ENCODE results near the gene AK8. TPM values are rescaled to one million over a fixed set of nuclear protein-coding genes. Genes with fewer than 3 reads are reported as not detected.

Gene AK8
- total and polyA plus RNA-seq, 2 donors from 2014 or later, result 6.2 to 6.3 TPM

- no peak for FAIRE-seq
- H3K9me3 ChIP-seq (ENCODE audit: control insufficient read depth in 2 of 3, insufficient read depth in 1 of 3, low read length in 3 of 3), result no peaks in the 10 kb centered on the region
Measured at GRCh38 chr9:132677976-132678375, 200.1 kb downstream of the AK8 start.

More at GRCh38 chr9:132677976-132678375, 200.1 kb downstream of the AK8 start:
- Histone ChIP-seq H3K27ac (ENCODE audit: low read depth in 2 of 2, low read length in 2 of 2) (no peak overlapping the region), H3K4me1 (ENCODE audit: control insufficient read depth in 2 of 3, insufficient read depth in 2 of 3, low read depth in 1 of 3, low read length in 3 of 3) (no peaks in the 10 kb centered on the region), H3K36me3 (ENCODE audit: control insufficient read depth in 2 of 3, insufficient read depth in 3 of 3, low read length in 3 of 3) (peaks cover 10 to 20% (median 18%) of the 10 kb centered on the region in 3 donors), H3K9ac (ENCODE audit: low read length in 3 of 3) (no peak overlapping the region), H3K27me3 (ENCODE audit: control insufficient read depth, insufficient read depth, low read length) (no peaks in the 10 kb centered on the region), H3K4me3 (ENCODE audit: low read length in 3 of 3) (no peak overlapping the region)
- TF ChIP-seq CTCF (IDR thresholded peaks at IDR 0.05; ENCODE audit: borderline replicate concordance, extremely low read depth, insufficient read depth), result no peak
- DNase-seq, result no peak
- intact Hi-C loops (cut with DNase I), result no loop called here

Other genes with a start within 250 kb of the AK8 start
- 27.6 TPM for gene DDX31, start 208.3 kb downstream of the AK8 start, total RNA-seq
- gene DDX31, start 208.3 kb downstream of the AK8 start, polyA plus RNA-seq (ENCODE audit: insufficient read depth, low read depth, low replicate concordance), result 6.4 TPM
- 21.0 TPM for gene GTF3C4, start 207.8 kb downstream of the AK8 start, total RNA-seq
- gene GTF3C4, start 207.8 kb downstream of the AK8 start, polyA plus RNA-seq (ENCODE audit: insufficient read depth, low read depth, low replicate concordance), result 3.7 TPM
- gene SPACA9, start 614 bp upstream of the AK8 start, total RNA-seq, result 8.7 TPM
- gene SPACA9, start 614 bp upstream of the AK8 start, polyA plus RNA-seq (ENCODE audit: insufficient read depth, low read depth, low replicate concordance), result 17.1 TPM
- gene TSC1, start 66.3 kb upstream of the AK8 start, total RNA-seq, result 45.4 TPM
- 13.1 TPM for gene TSC1, start 66.3 kb upstream of the AK8 start, polyA plus RNA-seq (ENCODE audit: insufficient read depth, low read depth, low replicate concordance)
- 0.28 TPM for gene GFI1B, start 100.4 kb upstream of the AK8 start, total RNA-seq
- not detected for gene GFI1B, start 100.4 kb upstream of the AK8 start, polyA plus RNA-seq (ENCODE audit: insufficient read depth, low read depth, low replicate concordance)
- gene GTF3C5, start 152.7 kb upstream of the AK8 start, total RNA-seq, result 47.7 TPM
- 38.0 TPM for gene GTF3C5, start 152.7 kb upstream of the AK8 start, polyA plus RNA-seq (ENCODE audit: insufficient read depth, low read depth, low replicate concordance)
- 1.0 TPM for gene CEL, start 183.7 kb upstream of the AK8 start, total RNA-seq
- gene CEL, start 183.7 kb upstream of the AK8 start, polyA plus RNA-seq (ENCODE audit: insufficient read depth, low read depth, low replicate concordance), result 16.7 TPM
- 43.3 TPM for gene RALGDS, start 243.0 kb upstream of the AK8 start, total RNA-seq
- gene RALGDS, start 243.0 kb upstream of the AK8 start, polyA plus RNA-seq (ENCODE audit: insufficient read depth, low read depth, low replicate concordance), result 13.0 TPM